ENCODE data around the gene GNB1. TPM values are rescaled to one million over a fixed set of nuclear protein-coding genes. Genes with fewer than 3 reads are reported as not detected.

GNB1 gene
- total RNA-seq, 1 experiment from 2014 or later: 400 TPM

- Histone ChIP-seq H2BK5ac (ENCODE audit: insufficient read length, low read length) (no peak within 1 kb of the TSS), H3K14ac (ENCODE audit: insufficient read depth, low read length) (peak within 1 kb of the TSS; percentile 23; the same call in 1 of the 2 replicates), H4K8ac (replicated peaks; ENCODE audit: insufficient read length, low read depth, low read length) (no peak within 1 kb of the TSS), H3K23me2 (ENCODE audit: insufficient read length, low read depth, low read length, poor library complexity, severe bottlenecking) (no peaks in the 10 kb centered on the region), H3K79me2 (ENCODE audit: insufficient read depth, low read length) (no peaks in the 10 kb centered on the region), H2BK120ac (ENCODE audit: low read depth, low read length, poor library complexity, severe bottlenecking) (no peak within 1 kb of the TSS), H3K4me1 (ENCODE audit: insufficient read depth, low read length) (no peaks in the 10 kb centered on the region), H3K23ac (ENCODE audit: insufficient read length, low read depth, low read length) (no peak within 1 kb of the TSS), H3K4me2 (ENCODE audit: insufficient read depth, insufficient read length, low read length) (no peak within 1 kb of the TSS), H3K18ac (ENCODE audit: insufficient read length, low read depth, low read length) (no peak within 1 kb of the TSS), H4K91ac (ENCODE audit: insufficient read length, low read depth, low read length) (no peak within 1 kb of the TSS), H3K27me3 (ENCODE audit: insufficient read depth, low read length) (no peaks in the 10 kb centered on the region), H3K9ac (ENCODE audit: extremely low read depth, insufficient read length, low read length) (no peak within 1 kb of the TSS), H2BK12ac (ENCODE audit: insufficient read length, low read depth, low read length) (no peak within 1 kb of the TSS), H2AFZ (ENCODE audit: low read length) (no peak within 1 kb of the TSS), H4K5ac (ENCODE audit: insufficient read length, low read depth, low read length) (no peak within 1 kb of the TSS), H3K9me3 (ENCODE audit: control insufficient read depth, low read depth, low read length) (no peaks in the 10 kb centered on the region), H2AK5ac (ENCODE audit: insufficient read length, low read length) (no peak within 1 kb of the TSS), H2BK20ac (ENCODE audit: low read depth, low read length, poor library complexity, severe bottlenecking) (no peak within 1 kb of the TSS), H3K79me1 (ENCODE audit: insufficient read depth, low read depth, low read length, poor library complexity, severe bottlenecking) (no peaks in the 10 kb centered on the region), H2BK15ac (ENCODE audit: low read depth, low read length) (no peak within 1 kb of the TSS), H3K56ac (ENCODE audit: insufficient read length, low read depth, low read length) (no peak within 1 kb of the TSS), H4K20me1 (ENCODE audit: control insufficient read depth, insufficient read depth, insufficient read length) (no peaks in the 10 kb centered on the region), H3T11ph (ENCODE audit: low read length) (no peak within 1 kb of the TSS), H3K27ac (ENCODE audit: insufficient read length, low read depth, low read length) (no peak within 1 kb of the TSS), H3K4ac (ENCODE audit: low read depth, low read length) (no peak within 1 kb of the TSS)
- no peak within 1 kb of the TSS for H3K4me3 Mint-ChIP-seq
- no peaks in the 10 kb centered on the region for H3K9me3 Mint-ChIP-seq
- WGBS (ENCODE audit: extremely low coverage, insufficient read length, low lambda C conversion rate): no CpG with 5 or more reads among the region's 15 CpGs
- TF ChIP-seq, protein P1, sequence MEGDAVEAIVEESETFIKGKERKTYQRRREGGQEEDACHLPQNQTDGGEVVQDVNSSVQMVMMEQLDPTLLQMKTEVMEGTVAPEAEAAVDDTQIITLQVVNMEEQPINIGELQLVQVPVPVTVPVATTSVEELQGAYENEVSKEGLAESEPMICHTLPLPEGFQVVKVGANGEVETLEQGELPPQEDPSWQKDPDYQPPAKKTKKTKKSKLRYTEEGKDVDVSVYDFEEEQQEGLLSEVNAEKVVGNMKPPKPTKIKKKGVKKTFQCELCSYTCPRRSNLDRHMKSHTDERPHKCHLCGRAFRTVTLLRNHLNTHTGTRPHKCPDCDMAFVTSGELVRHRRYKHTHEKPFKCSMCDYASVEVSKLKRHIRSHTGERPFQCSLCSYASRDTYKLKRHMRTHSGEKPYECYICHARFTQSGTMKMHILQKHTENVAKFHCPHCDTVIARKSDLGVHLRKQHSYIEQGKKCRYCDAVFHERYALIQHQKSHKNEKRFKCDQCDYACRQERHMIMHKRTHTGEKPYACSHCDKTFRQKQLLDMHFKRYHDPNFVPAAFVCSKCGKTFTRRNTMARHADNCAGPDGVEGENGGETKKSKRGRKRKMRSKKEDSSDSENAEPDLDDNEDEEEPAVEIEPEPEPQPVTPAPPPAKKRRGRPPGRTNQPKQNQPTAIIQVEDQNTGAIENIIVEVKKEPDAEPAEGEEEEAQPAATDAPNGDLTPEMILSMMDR (conservative IDR thresholded peaks at IDR 0.05): no peak
- H3K27ac Mint-ChIP-seq: peak within 1 kb of the TSS in 2 of 3 experiments; percentile 27 to 67; a peak in 1 of 7 replicates
- H3K27me3 Mint-ChIP-seq (ENCODE audit: low read depth): no peaks in the 10 kb centered on the region; the same call in none of the 2 replicates
- peak; percentile 24 for DNase-seq
- H3K4me1 Mint-ChIP-seq: peaks cover 9 to 32% of the 10 kb centered on the region in 2 experiments
- no peaks in the 10 kb centered on the region; a peak in 1 of 7 replicates for H3K36me3 Mint-ChIP-seq (ENCODE audit: insufficient read depth in 1 of 3, low read depth in 3 of 3)
These were observed 24.2 kb upstream of the GNB1 start, which contains the start of gene CALML6 for GRCh38 chr1:1914971-1915692. TSS of gene CALML6 (plus strand) at chr1:1915260. CDS start at chr1:1915281, 21 bp downstream.

All from H9 (cell line).